IPS-18c (cell line): ENCODE data around the gene HS1BP3.

ENCODE experiments used
- H3K4me3 ChIP-seq: 2 replicates; pipeline ENCODE4 v1.7.0; 2013; ENCODE audit warnings: low read depth, mild to moderate bottlenecking, low read length, moderate library complexity; ENCODE audit not compliant: insufficient read depth
- H3K9me3 ChIP-seq: one replicate; pipeline ENCODE4 v1.6.1; 2013; ENCODE audit warnings: mild to moderate bottlenecking, low read length, moderate library complexity; ENCODE audit not compliant: control insufficient read depth, insufficient read depth

Gene HS1BP3

GRCh38 chr2:20676353-20677215 is 25.7 kb upstream of the HS1BP3 start:
- Histone ChIP-seq H3K9me3 (no peaks in the 10 kb centered on the region), H3K4me3 (no peak overlapping the region)

GRCh38 chr2:20675701-20676352 is 24.9 kb upstream of the HS1BP3 start:
- H3K9me3 ChIP-seq: no peaks in the 10 kb centered on the region
- H3K4me3 ChIP-seq: no peak overlapping the region

GRCh38 chr2:20674974-20675679 is 24.2 kb upstream of the HS1BP3 start:
- no peak overlapping the region for H3K4me3 ChIP-seq
- H3K9me3 ChIP-seq: no peaks in the 10 kb centered on the region

GRCh38 chr2:20674309-20674965 is 23.5 kb upstream of the HS1BP3 start:
- Histone ChIP-seq H3K4me3 (no peak overlapping the region), H3K9me3 (no peaks in the 10 kb centered on the region)

GRCh38 chr2:20673686-20674308 is 22.9 kb upstream of the HS1BP3 start:
- Histone ChIP-seq H3K9me3 (no peaks in the 10 kb centered on the region), H3K4me3 (no peak overlapping the region)

GRCh38 chr2:20672201-20672951 is 21.5 kb upstream of the HS1BP3 start:
- H3K9me3 ChIP-seq: no peaks in the 10 kb centered on the region
- no peak overlapping the region for H3K4me3 ChIP-seq

GRCh38 chr2:20671736-20672080 is 20.8 kb upstream of the HS1BP3 start:
- Histone ChIP-seq H3K4me3 (no peak overlapping the region), H3K9me3 (no peaks in the 10 kb centered on the region)

GRCh38 chr2:20671036-20671735 is 20.3 kb upstream of the HS1BP3 start:
- H3K9me3 ChIP-seq: no peaks in the 10 kb centered on the region
- no peak overlapping the region for H3K4me3 ChIP-seq

GRCh38 chr2:20670315-20671035 is 19.6 kb upstream of the HS1BP3 start:
- Histone ChIP-seq H3K4me3 (no peak overlapping the region), H3K9me3 (no peaks in the 10 kb centered on the region)

- no peak overlapping the region for H3K4me3 ChIP-seq
- no peaks in the 10 kb centered on the region for H3K9me3 ChIP-seq
Measured at GRCh38 chr2:20669562-20670314, 18.8 kb upstream of the HS1BP3 start.

- H3K9me3 ChIP-seq: no peaks in the 10 kb centered on the region
Measured at GRCh38 chr2:20668871-20669475, 18.1 kb upstream of the HS1BP3 start.

GRCh38 chr2:20668451-20668850 is 17.6 kb upstream of the HS1BP3 start:
- no peaks in the 10 kb centered on the region for H3K9me3 ChIP-seq

More at GRCh38 chr2:20668871-20669475, 18.1 kb upstream of the HS1BP3 start:
- no peak overlapping the region for H3K4me3 ChIP-seq

GRCh38 chr2:20667531-20668401 is 16.9 kb upstream of the HS1BP3 start:
- no peaks in the 10 kb centered on the region for H3K9me3 ChIP-seq
- H3K4me3 ChIP-seq: peak overlapping the region; percentile 58

More at GRCh38 chr2:20668451-20668850, 17.6 kb upstream of the HS1BP3 start:
- H3K4me3 ChIP-seq: no peak overlapping the region

- H3K4me3 ChIP-seq: peak overlapping the region; percentile 58
Measured at GRCh38 chr2:20667151-20667530, 16.2 kb upstream of the HS1BP3 start.

More at GRCh38 chr2:20667151-20667530, 16.2 kb upstream of the HS1BP3 start:
- H3K9me3 ChIP-seq: no peaks in the 10 kb centered on the region
